Natural killer cell (primary cell): ENCODE measurements around the gene ELL3. TPM values are rescaled to one million over a fixed set of nuclear protein-coding genes. Genes with fewer than 3 reads are reported as not detected.
"Not testable (repeated sequence)": the region's sequence is repeated elsewhere in the genome, so short reads cannot be mapped to it uniquely, and the experiment has no call there.

Experiments
- ATAC-seq, 3 donors: fragments of 150-1000 bp in 2 of 3; fragments of 200-7000 bp in 1 of 3; cut with Tn5 transposase; 1 replicate in 1 of 3; 2 replicates in 2 of 3; pipeline ENCODE4 v1.10.0; 2021; ENCODE audit warnings: mild to moderate bottlenecking in 2 of 3, moderate library complexity in 2 of 3
- DNase-seq, 2 donors: peaks; one replicate each; pipeline versions ENCODE4 v3.0.0 to v3.0.0-alpha.2; 2013 to 2021; ENCODE audit warnings: mixed read lengths in 1 of 2
- H3K27ac ChIP-seq: one replicate; pipeline ENCODE4 v1.5.1; 2013; ENCODE audit warnings: mild to moderate bottlenecking, low read length
- H3K27me3 ChIP-seq: one replicate; pipeline ENCODE4 v1.6.1; 2013; ENCODE audit warnings: low read length; ENCODE audit not compliant: control insufficient read depth, insufficient read depth
- H3K36me3 ChIP-seq: one replicate; pipeline ENCODE4 v1.6.1; 2013; ENCODE audit warnings: low read length; ENCODE audit not compliant: control insufficient read depth, insufficient read depth
- H3K4me1 ChIP-seq: one replicate; pipeline ENCODE4 v1.6.1; 2013; ENCODE audit warnings: low read length; ENCODE audit not compliant: control insufficient read depth, insufficient read depth
- H3K4me3 ChIP-seq: one replicate; pipeline ENCODE4 v1.5.1; 2013; ENCODE audit warnings: low read length
- H3K9me3 ChIP-seq: one replicate; pipeline ENCODE4 v1.6.1; 2013; ENCODE audit warnings: low read length; ENCODE audit not compliant: control insufficient read depth, insufficient read depth
- H3K27ac Mint-ChIP-seq, 2 donors: one replicate each; pipeline ENCODE4 v1.8.0; 2022; ENCODE audit warnings: mild to moderate bottlenecking in 2 of 2, mixed read lengths in 2 of 2, moderate library complexity in 1 of 2
- H3K27me3 Mint-ChIP-seq, 2 donors: one replicate each; pipeline ENCODE4 v1.8.0; 2022; ENCODE audit warnings: low read depth in 2 of 2, mixed read lengths in 2 of 2
- H3K36me3 Mint-ChIP-seq: one replicate; pipeline ENCODE4 v1.8.0; 2022; ENCODE audit warnings: mixed read lengths
- H3K4me1 Mint-ChIP-seq, 2 donors: one replicate each; pipeline ENCODE4 v1.8.0; 2022; ENCODE audit warnings: mixed read lengths in 2 of 2
- H3K4me3 Mint-ChIP-seq: one replicate; pipeline ENCODE4 v1.8.0; 2022; ENCODE audit warnings: mild to moderate bottlenecking, moderate library complexity, mixed read lengths
- H3K9me3 Mint-ChIP-seq, 2 donors: one replicate each; pipeline ENCODE4 v1.8.0; 2022; ENCODE audit warnings: mixed read lengths in 2 of 2
- CTCF ChIP-seq: fragments of 200-600 bp; IDR thresholded peaks from one replicate; pipeline ENCODE4 v1.8.0; 2022; ENCODE audit warnings: antibody characterized with exemption
- WGBS: methylation state at CpG from one replicate; pipeline ENCODE4 v1.1.7; 2013; ENCODE audit warnings: missing lambda C conversion rate; ENCODE audit not compliant: insufficient coverage; 5-methylcytosine and 5-hydroxymethylcytosine counted together
- intact Hi-C: fragments of 100-400 bp; cut with micrococcal nuclease; formaldehyde crosslinking; loops from one replicate; pipeline ENCODE4 v1.14.2; 2022
- total RNA-seq, 4 donors: library from RNA; stranded (reverse); fragments of 120-200 nt in 1 of 4; gene quantifications; one replicate each; pipeline versions ENCODE4 v1.2.3 to v1.2.4, GENCODE V29; 2013 to 2022

ELL3 gene
- total RNA-seq, 3 donors from 2014 or later (not counting 1 experiment from before 2014, with no cell fraction given): 0.82 to 0.88 TPM; not detected in 1

GRCh38 chr15:43735416-43735815 is 41.4 kb downstream of the ELL3 start:
- H3K36me3 Mint-ChIP-seq: no peaks in the 10 kb centered on the region

GRCh38 chr15:43728053-43728725 is 48.6 kb downstream of the ELL3 start:
- DNase-seq, H3K9me3 Mint-ChIP-seq, H3K27me3 ChIP-seq, ATAC-seq, H3K4me1 Mint-ChIP-seq, H3K4me3 Mint-ChIP-seq, H3K27ac ChIP-seq, H3K27me3 Mint-ChIP-seq, H3K36me3 ChIP-seq, H3K36me3 Mint-ChIP-seq, H3K9me3 ChIP-seq, H3K27ac Mint-ChIP-seq, H3K4me1 ChIP-seq, intact Hi-C loops, H3K4me3 ChIP-seq: not testable (repeated sequence)
- 67% methylated on average over 1 of the region's 1 CpG for WGBS

More at GRCh38 chr15:43735416-43735815, 41.4 kb downstream of the ELL3 start:
- intact Hi-C loops: no loop called here
- no peaks in the 10 kb centered on the region for H3K36me3 ChIP-seq
- H3K27me3 ChIP-seq: no peaks in the 10 kb centered on the region
- Mint-ChIP-seq H3K9me3 (no peaks in the 10 kb centered on the region), H3K4me1 (peaks cover 0 to 6% of the 10 kb centered on the region in 2 donors), H3K27me3 (peaks cover 0 to 6% of the 10 kb centered on the region in 2 donors), H3K4me3 (no peak overlapping the region), H3K27ac (no peak overlapping the region)
- no peak for ATAC-seq
- no peaks in the 10 kb centered on the region for H3K4me1 ChIP-seq
- no peak for DNase-seq
- no peak overlapping the region for H3K27ac ChIP-seq
- TF ChIP-seq CTCF: no peak
- no peaks in the 10 kb centered on the region for H3K9me3 ChIP-seq
- 80% methylated on average over 6 of the region's 6 CpGs for WGBS
- no peak overlapping the region for H3K4me3 ChIP-seq

GRCh38 chr15:43726306-43726705 is 50.5 kb downstream of the ELL3 start:
- ATAC-seq, DNase-seq, H3K4me3 Mint-ChIP-seq, H3K4me1 Mint-ChIP-seq, H3K36me3 ChIP-seq, H3K9me3 Mint-ChIP-seq, H3K27ac ChIP-seq, H3K4me3 ChIP-seq, H3K27me3 ChIP-seq, H3K9me3 ChIP-seq, H3K36me3 Mint-ChIP-seq, H3K4me1 ChIP-seq, H3K27me3 Mint-ChIP-seq, H3K27ac Mint-ChIP-seq, intact Hi-C loops: not testable (repeated sequence)
- 100% methylated on average over 1 of the region's 1 CpG for WGBS

- Histone ChIP-seq H3K4me3 (no peak overlapping the region), H3K4me1 (no peaks in the 10 kb centered on the region), H3K36me3 (no peaks in the 10 kb centered on the region), H3K27me3 (no peaks in the 10 kb centered on the region), H3K9me3 (no peaks in the 10 kb centered on the region), H3K27ac (no peak overlapping the region)
- intact Hi-C loops: no loop called here
- no peak for TF ChIP-seq CTCF
- WGBS: 92% methylated on average over 4 of the region's 4 CpGs
- ATAC-seq (no peak), DNase-seq (no peak)
- Mint-ChIP-seq H3K27ac (no peak overlapping the region), H3K9me3 (no peaks in the 10 kb centered on the region), H3K36me3 (no peaks in the 10 kb centered on the region), H3K27me3 (no peaks in the 10 kb centered on the region), H3K4me1 (no peaks in the 10 kb centered on the region), H3K4me3 (no peak overlapping the region)
Measured at GRCh38 chr15:43723151-43723550, 53.6 kb downstream of the ELL3 start.

Other genes starting within 250 kb of the ELL3 start
- 10 to 100 TPM; 28.2 to 45.9 (median 38.2) TPM for gene PPIP5K1, start 186.8 kb downstream of the ELL3 start, total RNA-seq
- gene CKMT1B, start 182.9 kb downstream of the ELL3 start, total RNA-seq: not detected
- gene STRC, start 158.2 kb downstream of the ELL3 start, total RNA-seq: 1 to 10 TPM; 1.2 to 2.2 (median 2.0) TPM
- gene CATSPER2, start 128.1 kb downstream of the ELL3 start, total RNA-seq: 1 to 10 TPM; 6.5 to 8.4 (median 6.8) TPM
- not detected for gene CKMT1A, start 83.1 kb downstream of the ELL3 start, total RNA-seq
- 100 to 1,000 TPM; 295 to 334 (median 312) TPM for gene PDIA3, start 30.5 kb downstream of the ELL3 start, total RNA-seq
- 100 to 1,000 TPM; 476 to 551 (median 526) TPM for gene SERF2, start 15.4 kb upstream of the ELL3 start, total RNA-seq
- gene SERINC4, start 23.3 kb upstream of the ELL3 start, total RNA-seq: under 1 TPM in 2 of 3 donors, not detected in 1; 0.18 to 0.25 TPM
- 10 to 100 TPM; 19.8 to 29.3 (median 25.8) TPM for gene HYPK, start 23.6 kb upstream of the ELL3 start, total RNA-seq
- 10 to 100 TPM; 10.2 to 13.3 (median 12.3) TPM for gene MFAP1, start 47.7 kb upstream of the ELL3 start, total RNA-seq
- gene WDR76, start 50.0 kb upstream of the ELL3 start, total RNA-seq: 10 to 100 TPM; 12.4 to 12.9 (median 12.8) TPM